IMR-90 (cell line): ENCODE data around the gene PDIA2. TPM values are rescaled to one million over a fixed set of nuclear protein-coding genes. Genes with fewer than 3 reads are reported as not detected.

ENCODE experiments used
- ATAC-seq: fragments of 200-7000 bp; cut with Tn5 transposase; 2 replicates; pipeline ENCODE4 v1.9.1; 2020; ENCODE audit warnings: low read depth, mild to moderate bottlenecking, moderate library complexity
- BruUV-seq: library from RNA; stranded (reverse); fragments of 400-500 nt; replicated peaks from 2 replicates; lab custom pipeline; 2021; lab: Mats Ljungman, UMichigan
- CTCF ChIA-PET: fragments of 300-600 bp; formaldehyde crosslinking; extraction: SDS; loops from one replicate; lab custom pipeline; 2021; ENCODE audit warnings: antibody characterized with exemption; lab: Yijun Ruan, JAX
- POLR2A ChIA-PET: fragments of 300-600 bp; sonication (Branson Sonifier 250); formaldehyde crosslinking; loops from one replicate; lab custom pipeline; 2022; ENCODE audit warnings: antibody characterized with exemption; ENCODE audit not compliant: unreplicated experiment; lab: Charles Lee
- DNase-seq: peaks from one replicate; pipeline ENCODE4 v3.0.0; 2013
- H2AFZ ChIP-seq: replicated peaks from 2 replicates; pipeline ENCODE3; 2013; ENCODE audit warnings: low read length, mild to moderate bottlenecking; ENCODE audit not compliant: poor library complexity
- H2AK5ac ChIP-seq: 2 replicates; pipeline ENCODE4 v1.6.1; 2013; ENCODE audit warnings: low read depth, low read length, inconsistent platforms
- H2AK9ac ChIP-seq: replicated peaks from 2 replicates; pipeline ENCODE3; 2013; ENCODE audit warnings: mild to moderate bottlenecking, low read depth, low read length, moderate library complexity; ENCODE audit not compliant: poor library complexity
- H2BK120ac ChIP-seq: 2 replicates; pipeline ENCODE4 v1.6.1; 2013; ENCODE audit warnings: low read depth, low read length, inconsistent platforms
- H2BK15ac ChIP-seq: 3 replicates; pipeline ENCODE4 v1.6.1; 2013; ENCODE audit warnings: low read depth, low read length, inconsistent platforms
- H2BK20ac ChIP-seq: 2 replicates; pipeline ENCODE4 v1.6.1; 2013; ENCODE audit warnings: low read depth, mild to moderate bottlenecking, inconsistent platforms, low read length, moderate library complexity
- H2BK5ac ChIP-seq: 2 replicates; pipeline ENCODE4 v1.6.1; 2013; ENCODE audit warnings: mild to moderate bottlenecking, low read depth, low read length, inconsistent platforms; ENCODE audit not compliant: poor library complexity, severe bottlenecking
- H3K14ac ChIP-seq: replicated peaks from 2 replicates; pipeline ENCODE4 v1.6.1; 2013; ENCODE audit warnings: low read depth, low read length, inconsistent platforms
- H3K18ac ChIP-seq: 2 replicates; pipeline ENCODE4 v1.6.1; 2013; ENCODE audit warnings: low read depth, low read length, control low read depth
- H3K23ac ChIP-seq: 2 replicates; pipeline ENCODE4 v1.6.1; 2013; ENCODE audit warnings: low read depth, low read length, inconsistent platforms
- H3K27ac ChIP-seq: 2 replicates; pipeline ENCODE4 v1.5.1; 2013; ENCODE audit warnings: mild to moderate bottlenecking, control low read depth, low read length; ENCODE audit not compliant: insufficient read depth
- H3K27me3 ChIP-seq: 2 replicates; pipeline ENCODE4 v1.6.1; 2013; ENCODE audit warnings: low read length; ENCODE audit not compliant: control insufficient read depth, insufficient read depth
- H3K36me3 ChIP-seq: 2 replicates; pipeline ENCODE4 v1.6.1; 2013; ENCODE audit warnings: low read length, mixed read lengths; ENCODE audit not compliant: control insufficient read depth, insufficient read depth
- H3K4ac ChIP-seq: 2 replicates; pipeline ENCODE4 v1.6.1; 2013; ENCODE audit warnings: low read depth, low read length, inconsistent platforms
- H3K4me1 ChIP-seq: 2 replicates; pipeline ENCODE4 v1.6.1; 2013; ENCODE audit warnings: low read length, mixed read lengths; ENCODE audit not compliant: control insufficient read depth, insufficient read depth
- H3K4me2 ChIP-seq: 2 replicates; pipeline ENCODE4 v1.6.1; 2013; ENCODE audit warnings: low read depth, mild to moderate bottlenecking, control low read depth, low read length, moderate library complexity
- H3K4me3 ChIP-seq: 2 replicates; pipeline ENCODE4 v1.5.1; 2013; ENCODE audit warnings: low read depth, mild to moderate bottlenecking, control low read depth, low read length, moderate library complexity; ENCODE audit not compliant: insufficient read depth
- H3K56ac ChIP-seq: 2 replicates; pipeline ENCODE4 v1.6.1; 2013; ENCODE audit warnings: low read length, inconsistent platforms; ENCODE audit not compliant: insufficient read depth; ENCODE audit errors: extremely low read depth
- H3K79me1 ChIP-seq, 2 experiments: 2 replicates each; pipeline ENCODE4 v1.6.1; 2013; ENCODE audit warnings: low read length in 2 of 2, inconsistent platforms in 1 of 2, low read depth in 1 of 2
- H3K9ac ChIP-seq: 2 replicates; pipeline ENCODE4 v1.6.1; 2013; ENCODE audit warnings: low read depth, low read length, control low read depth
- H3K9me1 ChIP-seq: 2 replicates; pipeline ENCODE4 v1.6.1; 2013; ENCODE audit warnings: low read length, inconsistent platforms; ENCODE audit not compliant: insufficient read depth
- H3K9me3 ChIP-seq: 2 replicates; pipeline ENCODE4 v1.6.1; 2013; ENCODE audit warnings: low read length; ENCODE audit not compliant: control insufficient read depth, insufficient read depth
- H4K20me1 ChIP-seq: 2 replicates; pipeline ENCODE4 v1.6.1; 2013; ENCODE audit warnings: low read length, inconsistent platforms; ENCODE audit not compliant: insufficient read depth
- H4K5ac ChIP-seq: 2 replicates; pipeline ENCODE4 v1.6.1; 2013; ENCODE audit warnings: mild to moderate bottlenecking, low read depth, low read length, control low read depth
- H4K8ac ChIP-seq, 2 experiments: 2 replicates each; pipeline ENCODE4 v1.6.1; 2013; ENCODE audit warnings: low read depth in 2 of 2, low read length in 2 of 2, control low read depth in 1 of 2, inconsistent platforms in 1 of 2
- H4K91ac ChIP-seq: 2 replicates; pipeline ENCODE4 v1.6.1; 2013; ENCODE audit warnings: low read depth, low read length, inconsistent platforms; ENCODE audit not compliant: insufficient read depth
- BHLHE40 ChIP-seq: fragments of 150-350 bp; IDR thresholded peaks from 2 replicates; pipeline ENCODE4 v1.6.1; 2016; ENCODE audit warnings: mild to moderate bottlenecking, low read depth, low read length
- CEBPB ChIP-seq: IDR thresholded peaks from 2 replicates; pipeline ENCODE4 v1.6.1; 2012; ENCODE audit warnings: low read depth, low read length, improper control_type of control experiment
- CHD1 ChIP-seq: IDR thresholded peaks from 2 replicates; pipeline ENCODE4 v1.6.1; 2012; ENCODE audit warnings: low read depth, low read length, improper control_type of control experiment
- FOS ChIP-seq: fragments of 150-350 bp; IDR thresholded peaks from 2 replicates; pipeline ENCODE4 v1.6.1; 2016; ENCODE audit warnings: low read depth, low read length
- MAFK ChIP-seq: IDR thresholded peaks from 2 replicates; pipeline ENCODE4 v1.6.1; 2012; ENCODE audit warnings: low read depth, low read length, improper control_type of control experiment
- MAZ ChIP-seq: IDR thresholded peaks from 2 replicates; pipeline ENCODE4 v1.6.1; 2012; ENCODE audit warnings: low read depth, mild to moderate bottlenecking, low read length, improper control_type of control experiment, moderate library complexity, borderline replicate concordance
- MXI1 ChIP-seq: IDR thresholded peaks from 2 replicates; pipeline ENCODE4 v1.6.1; 2012; ENCODE audit warnings: low read depth, mild to moderate bottlenecking, low read length, moderate library complexity, borderline replicate concordance
- NFE2L2 ChIP-seq: fragments of 150-350 bp; IDR thresholded peaks from 2 replicates; pipeline ENCODE4 v1.6.1; 2016; ENCODE audit warnings: low read depth, mild to moderate bottlenecking, low read length
- POLR2A ChIP-seq: IDR thresholded peaks from 2 replicates; pipeline ENCODE4 v1.6.1; 2012; ENCODE audit warnings: mild to moderate bottlenecking, low read depth, low read length
- RAD21 ChIP-seq: IDR thresholded peaks from 2 replicates; pipeline ENCODE4 v1.6.1; 2012; ENCODE audit warnings: low read length, improper control_type of control experiment
- RCOR1 ChIP-seq: IDR thresholded peaks from 2 replicates; pipeline ENCODE4 v1.6.1; 2012; ENCODE audit warnings: mild to moderate bottlenecking, low read length, improper control_type of control experiment; ENCODE audit not compliant: insufficient replicate concordance
- RFX5 ChIP-seq: IDR thresholded peaks from 2 replicates; pipeline ENCODE4 v1.8.0; 2012; ENCODE audit warnings: low read depth, mild to moderate bottlenecking, low read length, moderate library complexity
- SMC3 ChIP-seq: fragments of 150-350 bp; IDR thresholded peaks from 2 replicates; pipeline ENCODE4 v1.6.1; 2016; ENCODE audit warnings: low read depth, mild to moderate bottlenecking, antibody characterized with exemption, low read length, moderate library complexity
- USF2 ChIP-seq: fragments of 150-350 bp; IDR thresholded peaks from 2 replicates; pipeline ENCODE4 v1.6.1; 2017; ENCODE audit warnings: mild to moderate bottlenecking, antibody characterized with exemption, low read length, low read depth
- WGBS, 2 experiments: methylation state at CpG; one replicate each; pipeline versions ENCODE4 v1.1.5 to v1.1.7; 2013; ENCODE audit warnings: missing lambda C conversion rate in 2 of 2; ENCODE audit not compliant: insufficient read length in 1 of 2; ENCODE audit errors: extremely low coverage in 2 of 2; 5-methylcytosine and 5-hydroxymethylcytosine counted together
- dilution Hi-C: fragments of 300-500 bp; cut with HindIII; formaldehyde crosslinking; loops from one replicate; pipeline ENCODE4 v1.14.3; 2018; ENCODE audit warnings: low sequenced_read_pairs; ENCODE audit not compliant: unreplicated experiment
- in situ Hi-C: fragments of 300-500 bp; cut with MboI; formaldehyde crosslinking; loops from 3 replicates; pipeline ENCODE4 v1.14.3; 2019; ENCODE audit warnings: low sequenced_read_pairs, inconsistent platforms, mixed read lengths
- intact Hi-C: fragments of 100-400 bp; cut with micrococcal nuclease; formaldehyde crosslinking; loops from 2 replicates; pipeline ENCODE4 v1.10.0; 2022
- polyA plus RNA-seq, 3 experiments: library from polyadenylated mRNA; depleted of rRNA; stranded (reverse); fragments of >200 nt; gene quantifications; 2 replicates each; pipeline ENCODE4 v1.2.3, GENCODE V29; 2012; ENCODE audit warnings: low replicate concordance in 1 of 3
- total RNA-seq: library from RNA; depleted of rRNA; stranded (reverse); fragments of >200 nt; gene quantifications from 2 replicates; pipeline ENCODE4 v1.2.3, GENCODE V29; 2012
- TF ChIP-seq, protein P1 (sequence below): conservative IDR thresholded peaks from 2 replicates; pipeline ENCODE4 v1.5.1; 2012; ENCODE audit warnings: mild to moderate bottlenecking, low read depth, low read length, improper control_type of control experiment
- TF ChIP-seq, protein P2 (sequence below): fragments of 150-350 bp; IDR thresholded peaks from 2 replicates; pipeline ENCODE4 v1.6.1; 2016; ENCODE audit warnings: low read depth, mild to moderate bottlenecking, low read length, moderate library complexity, borderline replicate concordance

Gene PDIA2
- total and polyA plus RNA-seq, 2 of the 4 experiments (the other 2 are of a cell fraction), result 0.17 TPM; not detected in 1

DNA sequence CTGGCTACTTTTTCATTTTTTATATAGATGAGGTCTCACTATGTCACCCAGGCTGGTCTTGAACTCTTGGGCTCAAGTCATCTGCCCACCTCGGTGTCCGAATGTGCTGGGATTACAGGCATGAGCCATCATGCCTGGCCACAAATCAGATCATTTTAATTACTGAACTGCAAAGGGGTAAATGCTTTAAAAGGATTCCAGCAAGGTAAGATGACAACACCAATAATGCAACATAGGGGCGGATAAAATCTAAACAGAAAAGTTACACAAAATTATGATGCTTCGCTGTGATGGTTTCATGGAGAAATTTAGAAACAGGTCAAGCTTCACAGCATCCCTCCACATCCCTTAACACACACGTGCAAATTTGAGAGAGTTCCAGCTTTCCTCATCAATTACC is 37.2 kb downstream of the PDIA2 start:
- Histone ChIP-seq H2BK20ac (no peak overlapping the region), H3K9ac (no peak overlapping the region), H4K20me1 (peaks cover 79% of the 10 kb centered on the region), H3K14ac (no peak overlapping the region), H3K27me3 (no peaks in the 10 kb centered on the region), H3K4me1 (no peaks in the 10 kb centered on the region), H3K4ac (no peak overlapping the region), H3K9me1 (peaks cover 15% of the 10 kb centered on the region), H4K91ac (no peak overlapping the region), H3K56ac (no peak overlapping the region), H2BK120ac (no peak overlapping the region), H2BK5ac (no peak overlapping the region), H3K79me1 (peaks cover 37 to 73% of the 10 kb centered on the region in 2 experiments), H3K27ac (no peak overlapping the region), H3K4me2 (no peak overlapping the region), H3K23ac (no peak overlapping the region), H4K8ac (no peak overlapping the region), H3K18ac (no peak overlapping the region), H2BK15ac (no peak overlapping the region), H4K5ac (no peak overlapping the region), H3K9me3 (no peaks in the 10 kb centered on the region), H3K4me3 (no peak overlapping the region), H2AK5ac (no peak overlapping the region), H2AK9ac (no peak overlapping the region), H3K36me3 (peaks cover 8% of the 10 kb centered on the region), H2AFZ (no peak overlapping the region)
- ChIA-PET POLR2A (no interaction called here), CTCF (no interaction called here)
- DNase-seq, result no peak
- BruUV-seq, result no TSS peak
- in situ Hi-C loops, result no loop called here
- intact Hi-C loops, result no loop called here
- no CpG with 5 or more reads among the region's 5 CpGs for WGBS, 2 experiments
- no peak for ATAC-seq
- dilution Hi-C loops, result no loop called here
- TF ChIP-seq POLR2A (no peak), SMC3 (no peak), BHLHE40 (no peak), RCOR1 (no peak), CEBPB (no peak), NFE2L2 (no peak), MAFK (no peak), CHD1 (no peak), MAZ (no peak), RFX5 (no peak), RAD21 (no peak), MXI1 (no peak), USF2 (no peak), FOS (no peak)
- TF ChIP-seq, protein P1, sequence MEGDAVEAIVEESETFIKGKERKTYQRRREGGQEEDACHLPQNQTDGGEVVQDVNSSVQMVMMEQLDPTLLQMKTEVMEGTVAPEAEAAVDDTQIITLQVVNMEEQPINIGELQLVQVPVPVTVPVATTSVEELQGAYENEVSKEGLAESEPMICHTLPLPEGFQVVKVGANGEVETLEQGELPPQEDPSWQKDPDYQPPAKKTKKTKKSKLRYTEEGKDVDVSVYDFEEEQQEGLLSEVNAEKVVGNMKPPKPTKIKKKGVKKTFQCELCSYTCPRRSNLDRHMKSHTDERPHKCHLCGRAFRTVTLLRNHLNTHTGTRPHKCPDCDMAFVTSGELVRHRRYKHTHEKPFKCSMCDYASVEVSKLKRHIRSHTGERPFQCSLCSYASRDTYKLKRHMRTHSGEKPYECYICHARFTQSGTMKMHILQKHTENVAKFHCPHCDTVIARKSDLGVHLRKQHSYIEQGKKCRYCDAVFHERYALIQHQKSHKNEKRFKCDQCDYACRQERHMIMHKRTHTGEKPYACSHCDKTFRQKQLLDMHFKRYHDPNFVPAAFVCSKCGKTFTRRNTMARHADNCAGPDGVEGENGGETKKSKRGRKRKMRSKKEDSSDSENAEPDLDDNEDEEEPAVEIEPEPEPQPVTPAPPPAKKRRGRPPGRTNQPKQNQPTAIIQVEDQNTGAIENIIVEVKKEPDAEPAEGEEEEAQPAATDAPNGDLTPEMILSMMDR, result no peak
- TF ChIP-seq, protein P2, sequence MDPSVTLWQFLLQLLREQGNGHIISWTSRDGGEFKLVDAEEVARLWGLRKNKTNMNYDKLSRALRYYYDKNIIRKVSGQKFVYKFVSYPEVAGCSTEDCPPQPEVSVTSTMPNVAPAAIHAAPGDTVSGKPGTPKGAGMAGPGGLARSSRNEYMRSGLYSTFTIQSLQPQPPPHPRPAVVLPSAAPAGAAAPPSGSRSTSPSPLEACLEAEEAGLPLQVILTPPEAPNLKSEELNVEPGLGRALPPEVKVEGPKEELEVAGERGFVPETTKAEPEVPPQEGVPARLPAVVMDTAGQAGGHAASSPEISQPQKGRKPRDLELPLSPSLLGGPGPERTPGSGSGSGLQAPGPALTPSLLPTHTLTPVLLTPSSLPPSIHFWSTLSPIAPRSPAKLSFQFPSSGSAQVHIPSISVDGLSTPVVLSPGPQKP, result no peak
